Left lobe of liver (tissue), 2 donors: Measurements from ENCODE around the gene ODAD4. TPM values are rescaled to one million over a fixed set of nuclear protein-coding genes. Genes with fewer than 3 reads are reported as not detected.
"Not testable (repeated sequence)": the region's sequence is repeated elsewhere in the genome, so short reads cannot be mapped to it uniquely, and the experiment has no call there.

ENCODE experiments used
- ATAC-seq: fragments of 200-7000 bp; cut with Tn5 transposase; one replicate; pipeline ENCODE4 v1.9.1; 2020; ENCODE audit warnings: mild to moderate bottlenecking, moderate library complexity
- DNase-seq: peaks from one replicate; pipeline ENCODE4 v3.0.0-alpha.2; 2020; ENCODE audit warnings: low spot score
- total RNA-seq: library from RNA; stranded (reverse); gene quantifications from one replicate; pipeline ENCODE4 v1.2.1, GENCODE V29; 2021
- donor health status: DM: no; HTN: no; CAD: no; lungs with moderate emphysema.
- donor health status: DM: no; HTN: yes; CAD: no.

The ODAD4 gene
- total RNA-seq, 1 donor from 2014 or later = 0.30 TPM

DNA sequence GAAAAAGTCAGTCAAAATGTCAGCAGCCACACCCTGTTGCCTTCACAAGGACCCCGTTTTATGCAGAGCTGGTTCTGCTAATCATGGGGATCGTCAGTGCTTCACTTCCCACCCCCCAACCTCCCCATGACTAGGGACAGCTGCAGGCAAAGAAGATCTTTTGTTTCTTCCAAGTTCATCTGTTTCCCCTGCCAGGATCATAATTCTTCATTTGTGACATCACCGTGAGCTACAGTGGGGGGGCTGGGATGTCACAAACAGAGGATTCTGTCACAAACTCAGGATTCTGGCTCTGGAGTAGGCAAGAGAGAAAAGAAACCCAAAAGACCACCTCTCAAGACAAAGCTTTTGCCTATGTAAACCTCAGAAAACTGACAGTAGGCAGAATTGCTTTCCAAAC is 62.2 kb downstream of the ODAD4 start:
- DNase-seq = no peak
- ATAC-seq = no peak

DNA sequence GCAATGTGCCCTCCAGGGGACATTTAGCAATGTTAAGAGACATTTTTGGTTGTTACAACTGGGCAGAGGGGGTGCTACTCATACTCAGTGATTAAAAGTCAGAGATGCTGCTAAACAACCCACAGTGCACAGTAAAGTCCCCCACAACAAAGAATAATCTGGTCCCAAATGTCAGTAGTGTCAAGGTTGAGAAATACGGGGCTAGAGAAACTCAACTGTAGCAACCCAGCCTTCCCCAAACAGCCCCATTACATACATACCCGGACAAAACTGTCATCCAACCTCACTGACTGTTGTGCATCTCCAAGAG is 66.4 kb downstream of the ODAD4 start:
- no peak for DNase-seq
- no peak for ATAC-seq

DNA sequence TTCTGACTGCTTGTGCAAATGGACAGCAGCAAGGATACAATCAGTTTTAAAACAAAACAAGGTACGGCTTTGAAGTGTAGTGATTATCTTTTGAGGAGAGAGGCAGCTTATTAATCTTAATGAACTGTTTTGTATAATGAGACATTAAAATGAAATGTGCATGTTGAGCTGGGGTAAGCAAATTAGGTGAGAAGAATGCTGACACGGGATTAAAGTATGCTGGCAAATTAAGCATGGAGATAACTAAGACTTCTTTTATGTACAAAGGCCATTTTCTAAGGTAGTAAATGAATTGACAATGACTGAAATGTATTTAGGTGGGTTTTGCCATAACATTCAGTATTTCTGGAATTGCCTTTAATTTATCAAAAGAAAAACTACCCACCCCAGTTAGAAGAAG is 68.1 kb downstream of the ODAD4 start:
- DNase-seq = no peak
- ATAC-seq = no peak

DNA sequence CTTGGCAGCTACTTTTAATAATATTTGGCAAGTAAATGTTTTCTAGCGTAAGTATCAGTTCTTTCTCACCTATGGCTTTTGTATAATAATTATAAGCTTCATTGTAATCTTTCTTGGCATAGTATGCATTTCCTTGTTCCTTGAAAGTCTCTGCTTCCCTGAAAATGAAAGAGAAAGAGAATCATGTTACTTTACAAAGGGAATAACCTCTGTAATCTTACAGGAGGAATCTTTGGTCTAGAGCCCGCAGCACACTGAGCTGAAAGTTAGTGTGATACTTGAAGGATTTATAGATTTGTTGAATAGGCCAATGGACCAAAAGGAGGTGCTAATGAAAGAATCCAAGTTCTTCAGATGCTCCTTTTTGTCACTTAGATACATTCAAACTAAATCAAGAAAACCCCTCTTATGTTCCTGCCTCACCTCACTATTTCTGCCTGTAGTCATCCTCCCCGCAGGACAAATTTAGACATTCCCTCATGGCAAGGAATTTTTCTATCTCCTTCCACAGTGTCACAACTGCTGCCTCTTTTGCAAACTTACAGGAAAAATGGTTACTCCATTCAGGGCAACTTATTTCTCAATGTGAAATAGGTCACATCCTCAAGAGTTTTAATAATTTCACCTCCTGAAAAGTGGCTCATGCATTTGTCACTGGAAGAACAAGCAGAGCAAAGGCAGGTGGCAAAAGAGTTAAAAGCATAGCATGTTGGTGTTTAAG is 70.2 kb downstream of the ODAD4 start:
- DNase-seq (no peak), ATAC-seq (no peak)

DNA sequence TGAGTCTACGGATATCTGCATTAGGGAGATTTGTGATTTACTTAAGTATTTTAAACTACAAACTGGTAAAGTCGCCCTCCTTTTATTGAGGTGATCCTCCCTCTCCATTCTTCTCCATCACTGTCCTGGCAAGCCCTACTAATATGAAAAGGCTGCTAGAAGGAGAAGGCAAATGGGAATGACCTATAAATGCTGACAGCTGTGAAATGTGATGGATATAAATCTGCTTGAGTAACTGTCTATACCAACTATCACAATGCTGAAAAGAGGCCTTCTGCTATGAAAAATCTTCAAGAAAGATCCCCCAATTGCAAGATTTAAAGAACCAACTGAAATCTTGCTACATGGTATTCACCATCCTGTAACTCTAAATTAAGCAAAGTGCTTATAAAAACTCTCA is 71.3 kb downstream of the ODAD4 start:
- DNase-seq (no peak), ATAC-seq (no peak)

DNA sequence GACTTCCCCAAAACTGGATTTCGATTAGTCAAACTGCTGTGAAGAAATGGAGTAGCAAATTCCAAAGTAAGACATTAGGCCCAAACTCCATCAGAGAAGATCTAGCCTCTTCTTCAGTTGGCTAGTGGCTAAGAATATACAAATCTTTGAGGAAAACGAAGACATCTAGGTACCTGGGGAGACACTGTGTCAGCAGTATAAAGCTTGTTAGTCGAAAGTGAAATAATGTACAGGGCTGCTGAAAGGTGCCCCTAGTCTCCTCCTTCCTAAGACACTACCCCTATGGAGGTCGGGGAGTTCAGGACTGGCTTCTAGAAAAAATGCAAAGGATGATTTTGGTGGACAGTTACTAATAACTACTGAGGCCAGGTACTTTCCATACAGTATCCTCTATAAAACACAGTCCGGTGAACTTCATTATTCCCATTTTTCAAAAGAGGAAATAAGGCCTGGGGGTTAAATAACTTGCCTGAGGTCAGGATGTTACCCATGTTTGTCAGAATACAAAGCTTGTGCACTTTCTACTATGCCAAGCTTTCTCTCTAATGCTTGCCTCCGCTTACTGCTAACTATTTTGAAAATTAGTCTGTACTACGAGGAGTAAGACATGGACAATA is 71.9 kb downstream of the ODAD4 start:
- ATAC-seq (no peak), DNase-seq (no peak)

DNA sequence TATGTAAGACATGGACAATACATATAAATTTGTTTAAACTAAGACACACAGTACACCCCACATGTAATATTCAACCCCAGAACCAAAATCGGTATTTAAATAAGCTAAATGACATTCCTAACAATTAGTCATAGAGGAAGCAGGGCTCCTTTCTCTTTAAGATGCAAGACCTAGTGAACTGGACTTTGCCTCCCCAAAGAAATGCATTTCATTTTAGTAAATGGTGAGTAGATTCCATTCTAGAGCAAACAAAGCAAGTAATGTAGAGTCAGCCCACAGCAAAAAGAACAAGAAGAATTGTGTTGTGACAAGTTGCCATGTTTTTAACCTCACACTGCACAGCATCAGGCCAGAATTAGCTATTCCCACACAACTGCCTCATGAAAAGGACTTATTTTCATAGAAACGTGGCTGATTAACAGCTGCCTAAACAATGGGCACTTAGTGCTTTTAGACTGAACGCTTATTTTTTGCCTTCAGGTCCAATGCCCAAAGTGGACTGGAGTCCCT is 72.4 kb downstream of the ODAD4 start:
- ATAC-seq (peak; percentile 31), DNase-seq (no peak)

DNA sequence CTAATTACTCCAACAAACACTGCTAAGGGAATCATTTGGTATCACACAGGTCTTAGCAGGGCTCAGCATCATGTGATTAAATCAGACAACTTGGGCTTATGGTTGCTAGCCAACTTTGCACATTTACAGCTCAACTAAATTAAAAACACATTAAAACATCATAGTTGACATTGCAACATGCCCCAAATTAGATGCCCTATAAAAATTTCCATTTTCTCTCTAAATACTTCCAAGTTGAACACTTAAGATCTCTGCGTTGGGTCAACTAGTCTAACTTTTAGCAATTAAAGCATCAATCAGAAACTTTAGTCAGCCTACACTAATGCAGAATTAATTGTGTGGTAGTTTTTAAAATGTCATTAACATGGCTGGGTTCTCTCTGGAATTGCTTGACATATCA is 74.7 kb downstream of the ODAD4 start:
- DNase-seq = no peak
- ATAC-seq = no peak

DNA sequence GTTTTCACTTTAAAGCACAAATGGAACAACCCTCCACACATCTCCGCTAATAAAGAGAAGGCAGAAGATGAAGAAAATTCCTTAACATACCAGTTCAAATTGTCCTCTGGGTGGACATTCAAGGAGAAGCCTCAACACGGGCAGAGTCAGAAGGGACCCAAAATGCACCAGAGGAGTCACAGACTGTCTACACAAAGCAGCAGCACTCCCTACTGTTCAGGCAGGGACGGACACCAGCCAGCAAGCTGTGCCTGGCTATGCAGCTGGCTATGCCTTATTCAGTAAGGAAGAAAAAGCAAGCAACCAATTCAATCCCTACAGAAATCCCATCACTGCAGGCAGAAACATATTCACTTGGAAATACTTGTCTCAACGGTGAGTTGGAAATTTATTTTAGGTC is 78.8 kb downstream of the ODAD4 start:
- ATAC-seq = peak; percentile 82
- DNase-seq = no peak

DNA sequence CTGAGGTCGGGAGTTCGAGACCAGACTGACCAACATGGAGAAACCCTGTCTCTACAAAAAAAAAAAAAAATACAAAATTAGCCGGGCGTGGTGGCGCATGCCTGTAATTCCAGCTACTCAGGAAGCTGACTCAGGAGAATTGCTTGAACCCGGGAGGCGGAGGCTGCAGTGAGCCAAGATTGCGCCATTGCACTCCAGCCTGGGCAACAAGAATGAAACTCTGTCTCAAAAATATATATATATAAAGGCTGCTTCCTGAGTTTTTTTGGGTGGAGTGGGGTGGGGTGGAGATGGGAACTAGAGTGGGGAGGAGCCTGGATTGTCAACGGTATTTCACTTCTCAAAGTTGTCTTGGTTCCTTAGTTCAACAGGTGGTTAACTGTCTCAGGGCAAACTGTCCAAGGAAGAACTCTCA is 79.9 kb downstream of the ODAD4 start:
- peak; percentile 32 for ATAC-seq
- DNase-seq = not testable (repeated sequence)

DNA sequence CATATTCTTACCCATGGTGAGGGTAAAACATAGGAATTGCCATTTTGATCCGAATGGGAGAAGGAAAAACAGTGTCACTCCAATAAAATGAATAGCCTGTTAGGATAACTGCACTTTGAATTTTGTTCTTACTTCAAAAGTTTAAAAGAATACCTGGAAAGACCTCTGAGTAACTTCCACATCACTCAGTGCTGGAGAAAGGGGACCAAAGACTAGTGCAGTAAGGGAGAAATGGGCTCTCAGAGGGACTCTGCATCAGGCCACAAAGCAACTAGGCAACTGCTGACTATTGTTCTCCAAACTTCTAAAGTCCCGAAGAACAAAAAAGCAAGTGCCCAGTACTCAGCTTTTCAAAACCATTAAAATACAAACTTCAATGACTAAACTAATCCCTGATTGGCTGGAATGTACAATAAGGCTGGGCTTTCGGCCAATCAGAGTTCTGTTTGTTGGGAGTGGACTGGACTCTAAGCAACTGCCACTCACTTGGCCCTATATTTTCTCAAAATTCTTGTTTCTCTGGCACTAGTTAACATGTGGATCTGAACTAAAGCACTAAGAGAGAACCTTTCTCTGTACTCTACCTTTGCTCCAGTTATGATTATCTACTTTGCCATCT is 80.6 kb downstream of the ODAD4 start:
- ATAC-seq (peak; percentile 39), DNase-seq (no peak)

DNA sequence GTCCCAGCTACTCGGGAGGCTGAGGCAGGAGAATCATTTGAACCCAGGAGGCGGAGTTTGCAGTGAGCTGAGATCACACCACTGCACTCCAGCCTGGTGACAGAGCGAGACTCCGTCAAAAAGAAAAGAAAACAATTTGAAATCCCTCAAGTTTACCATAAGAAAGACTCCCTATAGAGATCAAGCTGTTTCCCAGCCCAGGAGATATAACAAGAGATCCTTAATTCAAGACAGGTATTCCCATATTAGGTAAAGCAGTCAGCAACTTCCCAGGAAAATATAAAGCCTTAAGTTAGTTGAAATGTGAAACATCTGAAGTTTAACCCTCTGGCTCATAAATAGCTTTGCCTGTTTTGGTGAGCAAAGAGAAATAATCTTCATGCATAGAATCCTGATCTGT is 81.9 kb downstream of the ODAD4 start:
- not testable (repeated sequence) for ATAC-seq, DNase-seq

DNA sequence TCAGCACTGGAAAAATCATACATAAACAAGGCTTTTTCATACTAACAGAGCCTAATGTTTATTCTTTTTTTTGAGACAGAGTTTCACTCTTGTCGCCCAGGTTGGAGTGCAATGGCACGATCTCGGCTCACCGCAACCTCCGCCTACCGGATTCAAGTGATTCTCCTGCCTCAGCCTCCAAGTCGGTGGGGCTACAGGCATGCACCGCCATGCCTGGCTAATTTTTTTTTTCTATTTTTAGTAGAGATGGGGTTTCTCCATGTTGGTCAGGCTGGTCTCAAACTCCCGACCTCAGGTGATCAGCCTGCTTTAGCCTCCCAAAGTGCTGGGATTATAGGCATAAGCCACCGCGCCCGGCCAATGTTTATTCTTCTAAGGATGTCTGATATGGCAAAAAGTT is 83.3 kb downstream of the ODAD4 start:
- ATAC-seq, DNase-seq: not testable (repeated sequence)

Other genes starting within 250 kb of the ODAD4 start
- gene EIF1, start 241.7 kb upstream of the ODAD4 start, total RNA-seq = 257 TPM
- gene GAST, start 218.3 kb upstream of the ODAD4 start, total RNA-seq = not detected
- not detected for gene HAP1, start 196.0 kb upstream of the ODAD4 start, total RNA-seq
- gene JUP, start 143.9 kb upstream of the ODAD4 start, total RNA-seq = 72.5 TPM
- 3.3 TPM for gene P3H4, start 118.7 kb upstream of the ODAD4 start, total RNA-seq
- 5.1 TPM for gene FKBP10, start 117.6 kb upstream of the ODAD4 start, total RNA-seq
- 24.3 TPM for gene NT5C3B, start 94.4 kb upstream of the ODAD4 start, total RNA-seq
- gene KLHL10, start 92.8 kb upstream of the ODAD4 start, total RNA-seq = not detected
- 5.9 TPM for gene KLHL11, start 65.2 kb upstream of the ODAD4 start, total RNA-seq
- gene ACLY, start 11.7 kb upstream of the ODAD4 start, total RNA-seq = 20.9 TPM
- 31.4 TPM for gene CNP, start 36.2 kb downstream of the ODAD4 start, total RNA-seq
- gene DNAJC7, start 86.8 kb downstream of the ODAD4 start, total RNA-seq = 33.2 TPM
- gene NKIRAS2, start 89.5 kb downstream of the ODAD4 start, total RNA-seq = 12.9 TPM
- gene C17orf113, start 120.0 kb downstream of the ODAD4 start, total RNA-seq = 0.20 TPM
- gene ZNF385C, start 167.9 kb downstream of the ODAD4 start, total RNA-seq = 0.13 TPM
- gene DHX58, start 182.1 kb downstream of the ODAD4 start, total RNA-seq = 30.3 TPM
- 30.8 TPM for gene KAT2A, start 190.8 kb downstream of the ODAD4 start, total RNA-seq
- 1.1 TPM for gene HSPB9, start 192.2 kb downstream of the ODAD4 start, total RNA-seq
- gene RAB5C, start 224.4 kb downstream of the ODAD4 start, total RNA-seq = 56.3 TPM